ENCODE measurements around the gene AP3B2. TPM values are rescaled to one million over a fixed set of nuclear protein-coding genes. Genes with fewer than 3 reads are reported as not detected.
"Not testable (repeated sequence)": the region's sequence is repeated elsewhere in the genome, so short reads cannot be mapped to it uniquely, and the experiment has no call there.

Gene AP3B2, protein sequence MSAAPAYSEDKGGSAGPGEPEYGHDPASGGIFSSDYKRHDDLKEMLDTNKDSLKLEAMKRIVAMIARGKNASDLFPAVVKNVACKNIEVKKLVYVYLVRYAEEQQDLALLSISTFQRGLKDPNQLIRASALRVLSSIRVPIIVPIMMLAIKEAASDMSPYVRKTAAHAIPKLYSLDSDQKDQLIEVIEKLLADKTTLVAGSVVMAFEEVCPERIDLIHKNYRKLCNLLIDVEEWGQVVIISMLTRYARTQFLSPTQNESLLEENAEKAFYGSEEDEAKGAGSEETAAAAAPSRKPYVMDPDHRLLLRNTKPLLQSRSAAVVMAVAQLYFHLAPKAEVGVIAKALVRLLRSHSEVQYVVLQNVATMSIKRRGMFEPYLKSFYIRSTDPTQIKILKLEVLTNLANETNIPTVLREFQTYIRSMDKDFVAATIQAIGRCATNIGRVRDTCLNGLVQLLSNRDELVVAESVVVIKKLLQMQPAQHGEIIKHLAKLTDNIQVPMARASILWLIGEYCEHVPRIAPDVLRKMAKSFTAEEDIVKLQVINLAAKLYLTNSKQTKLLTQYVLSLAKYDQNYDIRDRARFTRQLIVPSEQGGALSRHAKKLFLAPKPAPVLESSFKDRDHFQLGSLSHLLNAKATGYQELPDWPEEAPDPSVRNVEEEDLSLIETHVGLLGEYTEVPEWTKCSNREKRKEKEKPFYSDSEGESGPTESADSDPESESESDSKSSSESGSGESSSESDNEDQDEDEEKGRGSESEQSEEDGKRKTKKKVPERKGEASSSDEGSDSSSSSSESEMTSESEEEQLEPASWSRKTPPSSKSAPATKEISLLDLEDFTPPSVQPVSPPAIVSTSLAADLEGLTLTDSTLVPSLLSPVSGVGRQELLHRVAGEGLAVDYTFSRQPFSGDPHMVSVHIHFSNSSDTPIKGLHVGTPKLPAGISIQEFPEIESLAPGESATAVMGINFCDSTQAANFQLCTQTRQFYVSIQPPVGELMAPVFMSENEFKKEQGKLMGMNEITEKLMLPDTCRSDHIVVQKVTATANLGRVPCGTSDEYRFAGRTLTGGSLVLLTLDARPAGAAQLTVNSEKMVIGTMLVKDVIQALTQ
- not detected in 2 replicates for total RNA-seq

DNA sequence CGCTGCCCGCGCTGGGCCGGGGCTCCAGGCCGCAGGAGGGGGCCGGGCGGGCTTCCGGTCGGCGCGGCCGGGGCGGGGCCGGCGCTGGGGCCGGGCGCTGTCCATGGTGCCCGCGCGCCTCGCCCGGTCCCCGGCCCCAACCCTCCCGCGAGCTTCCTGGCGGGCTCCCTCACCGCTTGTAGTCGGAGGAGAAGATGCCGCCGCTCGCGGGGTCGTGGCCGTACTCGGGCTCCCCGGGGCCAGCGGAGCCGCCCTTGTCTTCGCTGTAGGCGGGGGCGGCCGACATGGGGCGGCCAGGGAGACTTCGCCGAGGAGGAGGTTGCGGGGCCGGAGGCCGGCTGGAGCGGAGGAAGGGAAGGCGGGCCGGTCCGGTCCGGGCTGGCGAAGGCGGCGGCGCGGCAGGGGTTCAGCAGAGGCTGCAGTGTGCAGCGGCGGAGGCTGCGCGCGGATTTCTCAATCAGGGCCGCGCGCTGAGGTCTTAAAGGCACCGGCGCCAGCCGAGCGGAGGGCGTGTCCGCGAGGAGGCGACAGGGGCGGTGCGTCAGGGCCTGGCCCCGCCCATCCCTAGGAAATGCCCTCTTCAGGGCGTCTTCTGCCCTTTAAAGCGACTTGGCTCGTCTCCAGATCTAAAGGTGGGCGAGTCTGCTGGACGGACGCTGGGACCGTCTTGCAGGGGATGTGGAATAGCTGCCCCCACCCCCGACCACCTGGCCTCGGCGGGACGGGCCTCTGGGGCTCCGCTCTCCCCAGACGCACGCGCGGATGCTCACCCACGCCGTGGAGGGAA lies at the start of gene AP3B2:
TSS of gene AP3B2 (minus strand) at position 455 of the 787 bp plus-strand sequence. CDS start at position 286, 169 bp downstream.
- intact Hi-C loops (cut with micrococcal nuclease), result loop anchor here (1.0 to 2.0 kb wide), 6 partner anchors 29 to 358 kb away; partner anchors contain the start of genes BTBD1, RPS17 and WHAMM

DNA sequence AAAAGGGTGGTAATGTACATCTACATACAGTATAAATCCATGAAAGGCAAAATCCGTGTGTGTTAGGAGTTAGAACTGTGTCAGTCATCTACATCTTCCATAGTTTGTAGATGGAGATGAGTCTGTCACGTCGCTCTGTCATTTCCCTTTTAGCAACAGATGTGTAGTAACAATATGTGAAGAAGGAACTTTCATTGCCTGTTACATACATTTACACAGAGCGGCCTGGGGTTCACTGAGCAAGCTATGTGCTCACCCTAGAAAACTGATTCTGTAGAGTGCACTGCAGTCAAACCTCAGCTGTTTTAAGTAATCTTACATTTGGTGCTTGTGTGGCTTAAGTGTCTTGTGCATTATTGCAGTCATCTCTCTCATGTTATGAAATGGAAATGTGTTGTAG lies 41.6 kb upstream of the AP3B2 start:
- intact Hi-C loops (cut with micrococcal nuclease), result loop anchor here (2.0 to 10.0 kb wide), 2 partner anchors 59 to 263 kb away; partner anchors contain the start of gene C15orf40

DNA sequence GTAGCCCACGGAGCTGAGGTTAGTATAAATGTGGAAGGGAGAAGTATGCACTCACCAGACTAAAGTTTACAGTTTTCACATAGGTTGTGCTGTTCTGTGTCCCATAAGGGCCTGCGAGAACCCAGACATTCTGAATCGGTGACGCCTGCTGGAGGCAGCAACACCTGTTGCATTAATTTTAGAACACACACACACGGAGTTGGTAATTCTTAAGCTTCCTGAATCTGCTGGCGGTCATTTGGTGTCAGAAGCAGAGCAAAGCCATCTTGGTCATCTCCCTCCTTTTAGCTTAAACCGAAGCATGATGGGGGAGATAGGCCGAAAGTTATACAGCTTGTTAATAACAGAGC lies 41.1 kb upstream of the AP3B2 start:
- intact Hi-C loops (cut with micrococcal nuclease), result loop anchor here (1.0 to 10.0 kb wide), 5 partner anchors 42 to 264 kb away; partner anchors contain the start of genes AP3B2, C15orf40, RAMAC and RPS17

DNA sequence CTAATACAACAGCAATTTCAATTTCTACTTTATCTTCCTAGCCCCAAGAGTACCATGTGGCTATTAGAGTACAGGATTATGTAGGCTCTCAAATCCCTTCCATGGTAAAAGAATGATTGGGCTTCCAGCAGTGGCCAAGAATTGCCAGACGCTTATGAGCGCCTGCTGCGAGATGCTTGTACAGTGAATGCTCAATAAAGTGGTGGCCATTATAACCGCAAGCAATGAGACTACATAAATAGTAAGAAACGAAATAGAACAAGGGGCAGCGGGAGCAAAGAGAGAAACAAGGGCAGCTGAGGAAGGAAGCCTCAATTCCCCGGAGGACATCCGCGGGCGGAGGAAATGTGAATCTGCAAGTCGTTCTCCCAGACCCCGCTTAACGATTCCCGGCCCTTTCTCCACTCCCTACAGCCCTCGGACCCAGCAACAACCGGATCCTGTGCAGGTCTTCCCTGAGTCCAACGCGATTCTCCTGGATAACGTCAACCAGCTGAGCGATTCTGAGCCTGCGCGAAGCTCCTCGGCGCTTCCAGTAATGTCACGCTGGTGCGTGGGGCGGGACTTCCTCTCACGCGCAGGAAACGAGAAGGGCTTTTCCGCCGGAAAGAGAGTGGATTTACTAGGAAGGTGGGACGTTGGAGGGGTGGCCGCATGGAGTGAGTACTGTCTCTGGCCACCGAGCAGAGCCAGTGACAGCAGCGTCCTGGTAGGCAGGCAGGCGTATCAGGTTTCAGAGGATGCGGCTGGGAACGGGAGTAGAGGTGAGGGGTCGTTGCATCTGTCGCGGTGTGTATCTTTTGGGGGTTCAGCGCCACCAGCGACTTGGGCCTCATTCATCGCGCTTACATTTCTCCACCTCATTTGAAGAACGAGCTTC lies 40.5 kb upstream of the AP3B2 start:
- intact Hi-C loops (cut with micrococcal nuclease), result loop anchor here (1.0 to 10.0 kb wide), 5 partner anchors 41 to 265 kb away; partner anchors contain the start of genes AP3B2, C15orf40, RAMAC and RPS17

DNA sequence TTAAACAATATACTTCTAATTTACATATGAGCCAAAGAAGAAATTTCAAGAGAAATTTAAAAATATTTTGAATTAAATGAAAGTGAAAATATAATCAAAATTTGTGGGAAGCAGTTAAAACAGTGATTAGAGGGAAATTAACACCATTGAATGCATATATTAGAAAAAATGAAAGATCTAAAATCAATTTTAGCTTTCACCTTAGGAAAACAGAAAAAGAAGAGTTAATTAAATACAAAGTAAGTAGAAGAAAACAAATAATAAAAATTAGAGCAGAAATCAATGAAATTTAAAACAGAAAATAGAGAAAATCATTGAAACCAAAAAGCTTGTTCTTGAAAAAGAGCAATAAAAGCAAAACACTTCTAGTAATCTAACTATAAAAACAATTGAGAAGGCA lies 38.6 kb upstream of the AP3B2 start:
- intact Hi-C loops (cut with micrococcal nuclease), result no loop called here

DNA sequence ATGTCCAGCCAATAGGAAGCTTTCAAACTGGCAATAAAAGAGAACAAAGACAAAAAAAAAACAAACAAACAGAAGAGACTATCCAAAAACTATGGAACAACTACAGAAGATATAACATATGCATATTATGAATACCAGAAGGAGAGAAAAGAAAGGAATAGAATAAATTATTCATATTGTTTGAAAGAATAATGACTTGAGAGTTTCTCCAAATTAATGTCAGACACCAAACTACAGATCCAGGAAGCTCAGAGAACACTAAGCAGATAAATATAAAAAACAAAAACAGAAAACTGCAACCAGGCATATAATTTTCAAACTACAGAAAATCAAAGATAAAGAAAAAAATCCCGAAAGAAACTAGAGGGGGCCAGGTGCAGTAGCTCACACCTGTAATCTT lies 34.1 kb upstream of the AP3B2 start:
- intact Hi-C loops (cut with micrococcal nuclease), result no loop called here

DNA sequence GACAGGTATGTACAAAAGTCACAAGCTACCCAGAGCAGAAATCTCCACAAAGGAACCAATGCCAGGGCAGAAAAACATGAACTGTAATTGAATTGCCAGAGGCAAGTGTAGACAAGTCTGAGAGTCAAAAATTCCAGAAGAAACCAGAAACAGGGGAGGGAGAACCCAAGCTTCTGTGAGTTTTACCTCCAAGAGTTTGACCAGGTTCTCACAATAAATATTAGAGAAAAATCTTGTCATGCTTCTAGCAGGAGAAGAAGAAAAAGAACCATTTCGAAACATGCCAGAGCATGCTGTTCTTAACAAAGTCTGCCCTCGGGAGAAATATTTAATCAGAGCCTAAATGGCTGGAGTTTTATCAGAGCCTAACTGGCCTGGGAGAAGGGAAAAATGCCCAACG lies 32.5 kb upstream of the AP3B2 start:
- intact Hi-C loops (cut with micrococcal nuclease), result no loop called here

DNA sequence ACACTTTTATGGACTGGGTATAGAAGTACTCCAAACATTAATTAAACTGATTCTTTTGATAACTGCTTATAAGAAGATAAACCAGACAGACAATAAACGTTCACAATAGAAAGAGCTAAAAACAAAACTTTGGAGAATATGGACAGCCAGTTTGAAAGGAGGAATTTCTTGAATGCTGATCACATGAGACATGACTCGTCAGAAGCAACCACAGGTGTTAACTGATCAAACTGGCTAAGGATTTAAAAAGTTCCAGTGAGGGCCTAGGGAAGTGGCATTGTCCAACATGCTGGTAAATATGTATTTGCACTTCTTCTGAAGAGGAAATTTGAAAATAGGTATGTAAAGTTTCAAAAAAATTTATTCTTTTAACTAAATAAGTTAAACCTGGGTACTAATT lies 29.4 kb upstream of the AP3B2 start:
- intact Hi-C loops (cut with micrococcal nuclease), result no loop called here

DNA sequence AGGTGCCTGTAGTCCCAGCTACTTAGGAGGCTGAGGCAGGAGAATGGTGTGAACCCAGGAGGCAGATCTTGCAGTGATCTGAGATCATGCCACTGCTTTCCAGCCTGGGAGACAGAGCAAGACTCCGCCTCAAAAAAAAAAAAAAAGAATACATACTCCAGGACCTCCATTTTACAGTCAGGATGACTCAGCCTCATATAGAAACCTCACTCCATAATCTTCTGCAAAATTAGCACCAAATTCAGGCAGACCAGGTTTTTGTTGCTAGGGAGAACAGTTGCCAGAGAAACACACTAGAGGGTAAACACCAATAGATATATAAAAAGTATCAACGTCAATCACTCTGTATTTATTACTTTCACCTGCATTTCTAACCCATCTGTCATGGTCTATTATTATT lies 28.3 kb upstream of the AP3B2 start:
- intact Hi-C loops (cut with micrococcal nuclease), result no loop called here

DNA sequence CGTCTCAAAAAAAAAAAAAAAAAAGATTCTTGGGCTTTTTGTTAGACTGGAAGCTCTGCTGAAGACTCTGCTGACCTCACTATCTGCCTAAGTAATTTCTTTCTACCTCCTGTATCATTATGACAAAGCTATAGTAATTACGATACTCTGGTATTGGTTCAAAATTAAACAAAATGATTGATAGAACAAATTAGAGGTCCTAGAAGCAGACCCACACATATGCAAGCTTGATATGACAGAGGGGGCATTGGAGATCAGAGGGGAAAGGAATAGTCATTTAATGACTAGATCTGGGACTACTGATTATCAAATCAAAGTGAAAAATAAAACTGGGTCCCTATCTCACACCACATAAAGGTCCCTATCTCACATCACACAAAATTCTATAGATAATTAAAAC lies 21.9 kb upstream of the AP3B2 start:
- intact Hi-C loops (cut with micrococcal nuclease), result no loop called here

DNA sequence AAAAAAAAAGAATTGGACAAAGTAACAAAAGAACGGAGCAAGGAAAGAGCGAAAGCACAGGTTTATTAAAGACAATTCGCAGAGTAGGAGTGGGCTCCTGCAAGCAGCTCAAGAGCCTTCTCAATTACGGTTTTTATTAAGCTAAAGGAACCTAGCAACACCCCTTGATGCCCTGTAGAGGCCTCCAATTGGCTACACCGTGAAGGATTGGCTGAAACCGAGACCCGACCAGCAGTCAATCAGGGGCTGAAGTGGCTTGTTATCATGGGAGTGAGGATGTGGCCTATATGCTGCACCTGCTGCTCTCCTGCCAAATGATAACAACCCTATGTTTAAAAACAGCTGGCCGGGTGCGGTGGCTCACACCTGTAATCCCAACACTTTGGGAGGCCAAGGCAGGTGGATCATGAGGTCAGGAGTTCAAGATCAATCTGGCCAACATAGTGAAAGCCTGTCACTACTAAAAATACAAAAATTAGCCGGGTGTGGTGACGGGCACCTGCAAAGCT lies 20.4 kb upstream of the AP3B2 start:
- intact Hi-C loops (cut with micrococcal nuclease), result no loop called here

DNA sequence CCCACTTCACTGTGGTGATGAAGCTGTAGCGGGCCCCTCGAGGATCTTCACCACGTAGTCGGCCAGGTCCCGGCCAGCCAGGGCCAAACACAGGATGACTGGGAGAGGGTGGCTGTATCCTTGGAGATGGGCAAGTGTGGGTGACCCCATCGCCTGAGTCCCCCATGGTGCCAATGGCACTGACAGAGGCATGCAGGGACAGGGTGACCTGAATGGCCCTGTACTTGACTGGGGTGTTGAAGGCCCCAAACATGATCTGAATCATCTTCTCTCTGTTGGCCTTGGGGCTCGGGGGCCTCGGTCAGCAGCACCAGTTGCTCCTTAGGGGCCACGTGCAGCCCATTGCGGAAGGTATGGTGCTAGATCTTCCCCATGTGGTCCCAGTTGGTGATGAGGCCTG lies 17.1 kb upstream of the AP3B2 start:
- intact Hi-C loops (cut with micrococcal nuclease), result no loop called here

DNA sequence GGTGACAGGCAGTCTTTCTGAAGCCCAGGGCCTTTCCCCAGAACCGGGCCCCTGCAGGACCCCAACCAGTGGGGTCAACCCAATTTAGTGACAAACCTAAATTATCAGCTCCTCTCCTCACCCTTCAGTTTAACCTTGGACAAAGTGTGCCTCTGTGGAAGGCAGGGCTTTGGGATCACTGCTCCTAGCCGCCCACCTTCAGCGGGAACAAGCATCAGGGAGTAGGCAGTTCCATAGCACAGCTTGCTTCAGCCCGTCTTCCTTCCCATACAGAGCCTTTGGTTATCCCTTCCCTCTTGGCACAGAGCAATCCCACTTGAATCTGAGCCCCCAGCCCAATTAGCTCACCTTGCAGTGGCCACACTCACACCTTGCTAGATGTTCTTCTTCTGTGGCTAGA lies 5.3 kb upstream of the AP3B2 start:
- intact Hi-C loops (cut with micrococcal nuclease), result no loop called here

DNA sequence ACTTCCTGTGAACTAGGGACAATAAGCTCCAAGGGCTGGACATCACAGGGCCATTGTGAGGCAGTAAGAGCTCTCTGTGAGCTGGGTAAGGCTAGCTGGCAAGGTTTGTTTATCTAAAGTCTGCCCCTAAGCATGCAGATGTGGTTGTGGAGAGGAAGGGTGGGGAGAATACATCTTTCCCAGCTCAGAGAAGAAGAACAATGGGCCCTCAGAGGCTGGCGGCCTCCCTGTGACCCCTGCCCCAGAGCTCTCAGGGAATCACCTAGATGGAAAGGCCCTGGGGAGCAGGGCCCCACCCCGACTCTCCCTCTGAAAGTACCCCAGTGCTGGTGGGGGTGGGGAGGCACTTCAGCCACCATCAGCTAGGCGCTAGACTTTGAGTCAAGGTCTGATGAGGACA lies 4.3 kb upstream of the AP3B2 start:
- intact Hi-C loops (cut with micrococcal nuclease), result no loop called here

DNA sequence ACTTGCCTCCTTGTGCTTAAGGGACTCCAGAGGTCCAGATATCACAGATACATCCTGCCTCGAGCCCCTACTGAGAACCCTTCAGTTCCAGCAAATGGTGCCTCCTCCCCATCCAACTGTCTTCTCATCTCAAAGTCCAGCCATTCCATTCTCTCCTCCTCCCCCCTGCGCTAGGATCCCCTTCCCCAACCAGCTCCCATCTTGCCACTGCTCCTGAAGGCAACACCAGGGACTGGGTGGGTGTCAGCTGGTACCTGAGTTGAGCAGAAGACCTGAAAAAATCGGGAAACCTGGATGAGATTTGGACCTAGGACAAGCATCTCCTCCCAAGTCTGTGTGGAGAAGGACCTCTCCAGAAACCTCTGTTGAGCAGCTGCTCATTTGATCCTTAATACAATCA lies 2.4 kb upstream of the AP3B2 start:
- intact Hi-C loops (cut with micrococcal nuclease), result no loop called here

DNA sequence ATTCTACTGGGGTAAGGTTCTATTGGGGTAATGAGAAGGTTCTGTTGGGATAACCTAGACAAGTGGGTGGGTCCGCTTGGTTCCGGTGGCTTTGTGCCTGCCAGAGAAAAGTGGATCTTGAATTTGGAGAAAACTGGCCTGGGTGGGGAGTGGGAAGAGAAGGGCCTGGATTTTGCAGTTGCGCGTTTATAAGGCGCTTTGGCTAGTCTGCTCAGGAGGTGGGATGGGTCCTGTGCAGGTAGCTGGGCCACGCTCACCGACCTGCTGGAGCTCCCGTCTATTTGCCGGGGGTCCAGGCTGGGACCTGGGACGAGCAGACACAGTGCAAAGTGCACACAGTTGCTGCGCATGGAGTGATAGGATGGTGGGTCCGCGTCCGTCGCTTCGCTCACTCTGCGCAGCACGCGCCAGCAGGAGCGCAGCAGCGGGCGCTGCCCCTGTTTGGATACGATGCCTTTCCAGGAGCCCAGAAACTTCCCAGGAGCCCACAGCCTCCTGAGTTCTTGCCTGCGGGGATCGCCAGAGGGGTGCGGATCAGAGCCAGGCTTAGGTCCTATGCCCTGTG lies 1.3 kb upstream of the AP3B2 start:
- intact Hi-C loops (cut with micrococcal nuclease), result no loop called here

DNA sequence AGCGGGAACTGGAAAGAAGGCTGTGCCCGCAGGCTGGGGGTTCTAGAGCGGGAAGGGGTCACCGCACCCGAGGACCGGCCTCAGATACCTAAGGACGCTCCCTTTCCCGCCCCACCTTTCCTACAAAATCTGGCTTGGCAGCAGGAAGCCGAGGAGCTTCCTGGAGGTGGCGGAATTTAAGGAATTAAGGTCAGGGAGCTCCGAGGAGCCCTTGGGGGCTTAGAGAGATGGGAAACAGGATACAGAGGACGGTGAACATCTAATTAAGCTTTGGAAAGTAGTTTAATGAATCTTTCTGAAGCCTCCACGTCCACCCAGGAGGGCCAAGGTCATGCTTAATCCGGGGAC lies 507 bp upstream of the AP3B2 start:
- intact Hi-C loops (cut with micrococcal nuclease), result no loop called here

DNA sequence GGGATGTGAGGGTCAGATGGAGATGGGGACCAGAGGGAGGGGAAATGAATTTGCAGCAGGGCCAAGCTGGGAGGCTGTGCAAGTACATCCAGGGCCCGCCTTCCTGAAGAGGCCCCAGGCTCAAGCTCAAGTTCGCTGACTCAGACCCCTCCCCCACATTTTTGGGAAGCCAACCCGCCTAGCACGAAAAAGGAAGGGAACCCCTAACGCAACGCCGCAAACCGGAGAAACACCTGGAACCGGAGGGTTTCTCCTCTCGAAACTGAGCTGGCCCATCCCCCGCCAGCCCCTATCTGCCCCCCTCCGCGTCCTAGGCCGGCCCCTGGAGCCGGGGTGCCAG lies 624 bp downstream of the AP3B2 start:
- intact Hi-C loops (cut with micrococcal nuclease), result loop anchor here (1.0 to 2.0 kb wide), 6 partner anchors 29 to 358 kb away; partner anchors contain the start of genes BTBD1, RPS17 and WHAMM

DNA sequence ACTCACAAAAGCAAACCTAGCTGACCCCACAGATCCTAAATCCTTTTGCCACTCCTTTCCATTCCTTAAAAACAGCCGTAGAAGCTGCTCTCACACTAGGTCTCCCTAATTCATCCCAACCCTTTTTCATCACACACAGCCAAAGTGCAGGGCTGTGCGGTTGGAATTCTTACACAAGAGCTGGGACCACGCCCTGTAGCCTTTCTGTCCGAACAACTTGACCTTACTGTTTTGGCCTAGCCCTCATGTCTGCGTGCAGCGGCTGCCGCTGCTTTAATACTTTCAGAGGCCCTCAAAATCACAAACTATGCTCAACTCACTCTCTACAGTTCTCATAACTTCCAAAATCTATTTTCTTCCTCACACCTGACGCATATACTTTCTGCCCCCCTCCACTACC lies 3.8 kb downstream of the AP3B2 start:
- intact Hi-C loops (cut with micrococcal nuclease), result not testable (repeated sequence)
